ENCODE results near the gene NUTF2. TPM values are rescaled to one million over a fixed set of nuclear protein-coding genes. Genes with fewer than 3 reads are reported as not detected.

The NUTF2 gene
- 210 and 284 TPM in 2 replicates for total RNA-seq

GRCh38 chr16:67846320-67847063 lies at the start of gene NUTF2:
NUTF2 (plus strand) TSS chr16:67846933; CDS start chr16:67865131, 18,198 bp downstream.

GRCh38 chr16:67806428-67807147 lies 40.1 kb upstream of the NUTF2 start, which contains the start of the genes RANBP10 and TSNAXIP1:
RANBP10 (minus strand) TSS chr16:67806560; CDS start chr16:67806536, 24 bp downstream.
TSNAXIP1 (plus strand) TSS chr16:67806889; CDS start chr16:67807150, 261 bp downstream.

DNA sequence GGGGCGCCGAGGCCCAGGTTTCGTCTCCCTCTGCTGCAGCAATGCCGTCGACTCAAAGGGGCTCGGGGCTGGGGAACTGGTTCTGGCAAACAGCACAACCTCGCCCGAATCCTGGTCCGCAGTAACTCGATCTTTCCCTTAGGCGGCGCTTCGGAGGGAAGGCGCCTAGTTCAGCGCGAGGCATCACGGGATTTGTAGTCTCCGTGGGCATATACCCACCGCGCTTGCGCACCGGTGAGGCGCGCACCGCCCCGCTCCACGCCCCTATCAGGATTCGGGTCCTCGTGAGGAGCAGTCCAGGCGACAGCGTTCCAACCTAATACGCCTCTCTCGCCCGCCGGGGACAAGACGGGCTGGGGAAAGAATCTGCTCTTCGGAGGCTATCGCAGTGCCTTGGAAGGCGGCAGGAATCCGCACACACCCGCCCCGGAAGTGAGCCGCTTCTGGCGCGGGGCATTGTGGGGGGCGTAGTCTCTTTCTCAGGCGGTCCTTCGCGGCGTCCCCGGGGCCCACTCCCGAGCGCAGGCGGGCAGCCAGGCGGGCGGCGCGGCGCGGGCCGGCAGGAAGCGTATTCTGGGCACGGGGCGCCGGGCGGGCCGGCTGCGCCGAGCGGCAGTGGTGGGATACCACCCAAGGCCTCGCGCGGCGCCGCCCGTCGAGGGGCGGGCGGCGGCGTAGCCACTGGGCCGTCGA lies 4.8 kb upstream of the NUTF2 start, which contains the start of gene THAP11:
TSS of gene THAP11 (plus strand) at position 505 of the 693 bp plus-strand sequence. CDS start 235 bp downstream, outside the sequence.

GRCh38 chr16:67847064-67847861 lies 530 bp downstream of the NUTF2 start, which contains the start of gene CENPT:
CENPT (minus strand) TSS chr16:67847693; CDS start chr16:67833859, 13,834 bp downstream.

GRCh38 chr16:67872631-67873434 lies 26.1 kb downstream of the NUTF2 start, which contains the start of gene EDC4:
EDC4 (plus strand) TSS chr16:67873052; CDS start chr16:67873262, 210 bp downstream.

DNA sequence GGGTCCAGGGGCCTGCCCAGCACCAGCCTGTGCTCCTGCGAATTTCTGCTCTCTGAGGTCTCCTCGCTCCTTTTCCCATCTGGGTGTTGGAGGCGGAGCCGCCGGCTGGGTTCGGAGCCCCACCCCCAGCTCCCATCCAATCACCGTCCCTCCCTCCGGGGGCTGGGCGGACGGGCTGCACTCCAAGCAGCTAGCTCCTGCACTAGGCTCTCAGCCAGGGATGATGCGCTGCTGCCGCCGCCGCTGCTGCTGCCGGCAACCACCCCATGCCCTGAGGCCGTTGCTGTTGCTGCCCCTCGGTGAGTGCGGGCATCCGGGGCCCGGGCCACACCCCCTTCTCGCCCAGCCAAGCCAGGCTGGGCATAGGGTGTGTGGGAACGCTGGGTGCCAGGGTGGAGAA lies 38.0 kb downstream of the NUTF2 start, which contains the start of gene NRN1L:
TSS of gene NRN1L (plus strand) at position 202 of the 400 bp plus-strand sequence. CDS start at position 221, 19 bp downstream.

GRCh38 chr16:67892899-67893742 lies 46.4 kb downstream of the NUTF2 start, which contains the start of gene PSKH1:
PSKH1 (plus strand) TSS chr16:67893254; CDS start chr16:67908750, 15,496 bp downstream.

Small RNAs within 50 kb of the gene (small RNA-seq; reads per million reads assigned to genes)
- gene AC040162.2 = not detected
- gene NRN1L = not detected

Other genes with a start within 250 kb of the NUTF2 start
- gene CARMIL2, start 201.8 kb upstream of the NUTF2 start, total RNA-seq = 0.37 and 0.39 TPM in 2 replicates
- 25.4 and 31.5 TPM in 2 replicates for gene ACD, start 186.7 kb upstream of the NUTF2 start, total RNA-seq
- 0.59 and 1.1 TPM in 2 replicates for gene PARD6A, start 186.0 kb upstream of the NUTF2 start, total RNA-seq
- gene ENKD1, start 180.2 kb upstream of the NUTF2 start, total RNA-seq = 15.8 and 16.9 TPM in 2 replicates
- gene C16orf86, start 180.1 kb upstream of the NUTF2 start, total RNA-seq = 3.3 and 3.9 TPM in 2 replicates
- 13.2 and 17.0 TPM in 2 replicates for gene GFOD2, start 127.6 kb upstream of the NUTF2 start, total RNA-seq
- 5.1 and 7.0 TPM in 2 replicates for gene RANBP10, start 40.4 kb upstream of the NUTF2 start, total RNA-seq
- 0.98 and 2.2 TPM in 2 replicates for gene TSNAXIP1, start 40.0 kb upstream of the NUTF2 start, total RNA-seq
- gene THAP11, start 4.6 kb upstream of the NUTF2 start, total RNA-seq = 26.1 and 28.0 TPM in 2 replicates
- gene CENPT, start 760 bp downstream of the NUTF2 start, total RNA-seq = 27.0 and 32.7 TPM in 2 replicates
- gene EDC4, start 26.1 kb downstream of the NUTF2 start, total RNA-seq = 55.5 and 72.9 TPM in 2 replicates
- 0.37 TPM in 1 of 2 replicates, not detected in the other for gene NRN1L, start 38.0 kb downstream of the NUTF2 start, total RNA-seq
- 12.1 TPM in 2 replicates for gene PSKH1, start 46.3 kb downstream of the NUTF2 start, total RNA-seq
- gene CTRL, start 84.9 kb downstream of the NUTF2 start, total RNA-seq = 0.37 and 1.4 TPM in 2 replicates
- 29.7 and 41.2 TPM in 2 replicates for gene PSMB10, start 89.9 kb downstream of the NUTF2 start, total RNA-seq
- 5.1 and 11.1 TPM in 2 replicates for gene LCAT, start 97.2 kb downstream of the NUTF2 start, total RNA-seq
- gene SLC12A4, start 121.7 kb downstream of the NUTF2 start, total RNA-seq = 40.8 and 73.3 TPM in 2 replicates
- not detected in 2 replicates for gene DPEP3, start 133.6 kb downstream of the NUTF2 start, total RNA-seq
- gene DPEP2, start 152.6 kb downstream of the NUTF2 start, total RNA-seq = not detected in 2 replicates
- gene DPEP2NB, start 169.0 kb downstream of the NUTF2 start, total RNA-seq = not detected in 2 replicates
- 14.7 and 19.0 TPM in 2 replicates for gene DDX28, start 176.3 kb downstream of the NUTF2 start, total RNA-seq
- gene DUS2, start 176.4 kb downstream of the NUTF2 start, total RNA-seq = 18.0 and 21.5 TPM in 2 replicates
- 17.3 and 27.2 TPM in 2 replicates for gene NFATC3, start 238.4 kb downstream of the NUTF2 start, total RNA-seq

All from subcutaneous preadipocyte (primary cell).